ENCODE data around the gene SCGB3A2. TPM values are rescaled to one million over a fixed set of nuclear protein-coding genes. Genes with fewer than 3 reads are reported as not detected.
"Not testable (repeated sequence)": the region's sequence is repeated elsewhere in the genome, so short reads cannot be mapped to it uniquely, and the experiment has no call there.

The SCGB3A2 gene
- total and polyA plus RNA-seq, 2 of the 8 experiments (the other 6 are each of a cell fraction or from before 2014, with no cell fraction given): 47.1 to 63.6 TPM

DNA sequence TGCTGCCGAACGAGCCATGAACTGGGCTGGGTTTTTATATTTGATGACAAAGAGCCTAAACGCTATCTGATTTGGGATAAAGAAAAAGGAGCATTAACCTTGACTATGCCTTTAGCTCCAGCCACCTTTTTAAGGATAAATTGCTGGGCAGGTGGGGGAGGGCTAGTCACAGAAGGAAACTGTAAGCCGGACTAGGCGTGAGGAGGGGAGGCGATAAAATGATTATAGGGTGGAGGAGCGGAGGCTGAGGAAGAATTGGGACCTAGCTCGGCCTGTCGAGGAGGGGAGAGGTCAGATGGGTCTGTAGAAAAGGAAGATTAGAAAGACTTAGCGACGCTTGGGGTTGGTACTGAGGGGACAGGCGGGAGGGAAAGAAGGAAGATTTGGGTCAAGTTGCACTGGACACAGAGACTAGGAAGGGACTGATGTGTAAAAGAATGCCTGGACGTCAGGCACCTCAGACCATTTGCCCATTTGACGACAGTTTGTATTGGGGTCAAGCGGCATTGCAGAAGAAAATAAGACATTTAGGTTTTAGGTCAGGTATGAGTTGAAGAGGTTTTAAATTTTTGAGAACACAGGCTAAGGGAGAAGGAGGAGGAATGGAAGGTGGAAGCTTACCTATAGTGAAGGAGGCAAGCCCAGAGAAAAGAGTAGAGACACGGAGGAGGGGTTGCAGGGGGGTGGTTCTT lies 5.6 kb upstream of the SCGB3A2 start:
- H3K14ac ChIP-seq (ENCODE audit: insufficient read length); H3K27me3 ChIP-seq (replicated peaks in 1 of 4; ENCODE audit: control insufficient read depth in 3 of 4, extremely low read depth in 1 of 4, insufficient read depth in 3 of 4, low read length in 3 of 4); H2BK15ac ChIP-seq (ENCODE audit: low read length); H4K8ac ChIP-seq (ENCODE audit: extremely low read depth, insufficient read depth, low read length); H2BK20ac ChIP-seq (ENCODE audit: low read length); H4K91ac ChIP-seq (replicated peaks; ENCODE audit: insufficient read length, low read length); H2AFZ ChIP-seq (ENCODE audit: low read length); H3K23me2 ChIP-seq (ENCODE audit: low read depth, low read length); DNase-seq (ENCODE audit: low read depth in 1 of 2, low spot score in 2 of 2); CTCF ChIA-PET (ENCODE audit: partially characterized antibody); H4K20me1 ChIP-seq (replicated peaks in 1 of 2; ENCODE audit: control insufficient read depth in 1 of 2, insufficient read depth in 2 of 2, low read length in 2 of 2); H3K4ac ChIP-seq (replicated peaks; ENCODE audit: insufficient read length, low read depth, low read length); H3K9me3 ChIP-seq (ENCODE audit: insufficient read depth in 2 of 2, low read depth in 1 of 2, low read length in 1 of 2); H3K23ac ChIP-seq (ENCODE audit: insufficient read length); H2BK120ac ChIP-seq (replicated peaks; ENCODE audit: low read depth, low read length); H2BK12ac ChIP-seq (ENCODE audit: low read depth, low read length); H3K79me1 ChIP-seq (ENCODE audit: low read depth, low read length); FAIRE-seq; H3K56ac ChIP-seq (replicated peaks; ENCODE audit: insufficient read length, low read depth, low read length): not testable (repeated sequence)
- H3K36me3 ChIP-seq (ENCODE audit: control insufficient read depth in 2 of 4, insufficient read depth in 4 of 4, low read length in 3 of 4): peaks cover 2 to 40% (median 14%) of the 10 kb centered on the region in 4 experiments; a peak in 5 of 8 replicates
- H4K5ac ChIP-seq (ENCODE audit: insufficient read length, low read depth, low read length): peak overlapping the region; percentile 62
- peak overlapping the region; percentile 78 to 96 (median 82) for H3K4me3 ChIP-seq (ENCODE audit: extremely low read depth in 1 of 4, insufficient read depth in 2 of 4, low read depth in 3 of 4, low read length in 4 of 4)
- POLR2A ChIA-PET (ENCODE audit: partially characterized antibody): interaction anchor here (0.7 to 26.7 kb wide), 8 partner anchors 11 to 113 kb away, joined by 3 to 730 read pairs (median 3); partner anchors contain the start of gene SCGB3A2
- peak overlapping the region; percentile 57 to 91 for H3K4me2 ChIP-seq (ENCODE audit: insufficient read depth in 1 of 2, low read depth in 2 of 2, low read length in 2 of 2)
- peak overlapping the region; percentile 79 for H3K27ac ChIP-seq (ENCODE audit: low read depth, low read length)
- peak overlapping the region; percentile 76 to 95 (median 86) for H3K9ac ChIP-seq (replicated peaks in 1 of 4; ENCODE audit: extremely low read depth in 1 of 4, low read depth in 3 of 4, low read length in 3 of 4)
- 0% methylated on average over 16 of the region's 16 CpGs; no CpG with 5 or more reads in 1 of the 2 experiments for WGBS, 2 experiments (ENCODE audit: extremely low coverage in 1 of 2, insufficient coverage in 1 of 2, insufficient read length in 1 of 2, insufficient replicate concordance in 2 of 2, low coverage in 1 of 2, low lambda C conversion rate in 2 of 2, missing lambda C conversion rate in 1 of 2)
- H2BK5ac ChIP-seq (ENCODE audit: low read depth, low read length): peak overlapping the region; percentile 91
- peaks cover 16 to 31% (median 20%) of the 10 kb centered on the region in 4 experiments for H3K4me1 ChIP-seq (replicated peaks in 1 of 4; ENCODE audit: control insufficient read depth in 3 of 4, insufficient read depth in 4 of 4, low read length in 3 of 4)
- TF ChIP-seq TAF7 (optimal IDR thresholded peaks at IDR 0.05; ENCODE audit: borderline replicate concordance, low read depth, low read length) (peak; percentile 44), POLR2AphosphoS5 (IDR thresholded peaks at IDR 0.05; ENCODE audit: low read depth, low read length) (peak; percentile 70)
- H3K18ac ChIP-seq (ENCODE audit: extremely low read depth, low read length): peak overlapping the region; percentile 78
- H2AK5ac ChIP-seq (ENCODE audit: low read depth, low read length): 0 out of 2 replicates have a peak overlapping the region, but pooled peaks have one; percentile 53
- H3K79me2 ChIP-seq (ENCODE audit: control insufficient read depth in 1 of 2, insufficient read depth in 2 of 2, low read length in 2 of 2): peaks cover 18 to 65% of the 10 kb centered on the region in 2 experiments; a peak in 3 of 4 replicates
